Measurements from ENCODE around the gene NSUN3.

GRCh38 chr3:94110854-94111253 lies 48.0 kb downstream of the NSUN3 start:
- TF ChIP-seq, protein P1, sequence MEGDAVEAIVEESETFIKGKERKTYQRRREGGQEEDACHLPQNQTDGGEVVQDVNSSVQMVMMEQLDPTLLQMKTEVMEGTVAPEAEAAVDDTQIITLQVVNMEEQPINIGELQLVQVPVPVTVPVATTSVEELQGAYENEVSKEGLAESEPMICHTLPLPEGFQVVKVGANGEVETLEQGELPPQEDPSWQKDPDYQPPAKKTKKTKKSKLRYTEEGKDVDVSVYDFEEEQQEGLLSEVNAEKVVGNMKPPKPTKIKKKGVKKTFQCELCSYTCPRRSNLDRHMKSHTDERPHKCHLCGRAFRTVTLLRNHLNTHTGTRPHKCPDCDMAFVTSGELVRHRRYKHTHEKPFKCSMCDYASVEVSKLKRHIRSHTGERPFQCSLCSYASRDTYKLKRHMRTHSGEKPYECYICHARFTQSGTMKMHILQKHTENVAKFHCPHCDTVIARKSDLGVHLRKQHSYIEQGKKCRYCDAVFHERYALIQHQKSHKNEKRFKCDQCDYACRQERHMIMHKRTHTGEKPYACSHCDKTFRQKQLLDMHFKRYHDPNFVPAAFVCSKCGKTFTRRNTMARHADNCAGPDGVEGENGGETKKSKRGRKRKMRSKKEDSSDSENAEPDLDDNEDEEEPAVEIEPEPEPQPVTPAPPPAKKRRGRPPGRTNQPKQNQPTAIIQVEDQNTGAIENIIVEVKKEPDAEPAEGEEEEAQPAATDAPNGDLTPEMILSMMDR (IDR thresholded peaks at IDR 0.05), result no peak
- TF ChIP-seq TCF7L2 (IDR thresholded peaks at IDR 0.05; ENCODE audit: low read depth, low read length) (no peak), POLR2AphosphoS5 (IDR thresholded peaks at IDR 0.05; ENCODE audit: low read depth, low read length) (no peak), REST (IDR thresholded peaks at IDR 0.05; ENCODE audit: insufficient read depth in 1 of 2, low read depth in 2 of 2, low read length in 1 of 2) (no peak), SIN3A (IDR thresholded peaks at IDR 0.05; ENCODE audit: borderline replicate concordance, insufficient read depth, low read depth, low read length) (no peak)
